ENCODE results near the gene SCLT1.

- TF ChIP-seq EZH2 (conservative IDR thresholded peaks at IDR 0.05; ENCODE audit: low read depth, low read length) (no peak), FOXA1 (IDR thresholded peaks at IDR 0.05) (no peak), FOXA1 (CRISPR knock-in tag; IDR thresholded peaks at IDR 0.05) (no peak)
These were observed 52.9 kb downstream of the SCLT1 start for GRCh38 chr4:129040471-129040870.

Measured in HepG2 (cell line).